Stimulated activated CD4-positive, alpha-beta T cell treated with anti-CD3 and anti-CD28 coated beads, TNF-alpha, amount 100 ng/mL, for 48 hours (primary cell): ENCODE measurements around the gene FRMD5.
"Not testable (repeated sequence)": the region's sequence is repeated elsewhere in the genome, so short reads cannot be mapped to it uniquely, and the experiment has no call there.

Experiments
- DNase-seq, 3 donors: peaks; one replicate each; pipeline ENCODE4 v3.0.0-alpha.2; 2020; ENCODE audit warnings: low read depth in 3 of 3

FRMD5 gene

GRCh38 chr15:43851251-43851650 is 343.8 kb downstream of the FRMD5 start:
- DNase-seq = no peak

GRCh38 chr15:43845421-43845820 is 349.6 kb downstream of the FRMD5 start:
- DNase-seq = no peak

- DNase-seq = not testable (repeated sequence)
Measured at GRCh38 chr15:43832485-43832884, 362.6 kb downstream of the FRMD5 start.

- DNase-seq = not testable (repeated sequence)
Measured at GRCh38 chr15:43831519-43832052, 363.5 kb downstream of the FRMD5 start.

GRCh38 chr15:43830691-43831275 is 364.3 kb downstream of the FRMD5 start:
- not testable (repeated sequence) for DNase-seq

GRCh38 chr15:43829951-43830540 is 365.0 kb downstream of the FRMD5 start:
- DNase-seq = not testable (repeated sequence)

- peak in 1 of 3 donors; percentile 12 for DNase-seq
Measured at GRCh38 chr15:43828061-43828657, 366.9 kb downstream of the FRMD5 start.

- DNase-seq = peak; percentile 72 to 80 (median 77)
Measured at GRCh38 chr15:43826508-43827341, 368.3 kb downstream of the FRMD5 start, which contains the start of gene WDR76. TSS of gene WDR76 (plus strand) at chr15:43827002. CDS start at chr15:43827033, 31 bp downstream.

- DNase-seq = no peak
Measured at GRCh38 chr15:43826029-43826507, 369.0 kb downstream of the FRMD5 start.

- DNase-seq = not testable (repeated sequence)
Measured at GRCh38 chr15:43825305-43825704, 369.8 kb downstream of the FRMD5 start.

GRCh38 chr15:43824302-43825246 is 370.5 kb downstream of the FRMD5 start, which contains the start of gene MFAP1:
TSS of gene MFAP1 (minus strand) at chr15:43824690. CDS start at chr15:43824569, 121 bp downstream.
- DNase-seq = peak; percentile 84 to 90 (median 88)

- DNase-seq = no peak
Measured at GRCh38 chr15:43821505-43821904, 373.6 kb downstream of the FRMD5 start.
